HepG2 (cell line): ENCODE measurements around the gene NOS1AP.

Experiments used
- ARHGAP35 ChIP-seq: sonication (generic); formaldehyde crosslinking; IDR thresholded peaks from 2 replicates; pipeline ENCODE4 v1.9.0; 2022; ENCODE audit warnings: mild to moderate bottlenecking, inconsistent platforms, moderate library complexity, missing genetic modification reagents, borderline replicate concordance
- ARNT ChIP-seq: fragments of 450-650 bp; IDR thresholded peaks from 2 replicates; pipeline ENCODE4 v1.6.1; 2017
- POLR2AphosphoS2 ChIP-seq: IDR thresholded peaks from 2 replicates; pipeline ENCODE4 v1.6.1; 2011; ENCODE audit warnings: low read depth, low read length, improper control_type of control experiment
- POLR2AphosphoS5 ChIP-seq: IDR thresholded peaks from 2 replicates; pipeline ENCODE4 v1.6.1; 2012; ENCODE audit warnings: low read depth, low read length
- RXRA ChIP-seq: sonication (generic); formaldehyde crosslinking; IDR thresholded peaks from 2 replicates; pipeline ENCODE4 v1.5.1; 2020; ENCODE audit warnings: missing genetic modification reagents

- no peak for TF ChIP-seq RXRA
- TF ChIP-seq POLR2AphosphoS5 = no peak
- TF ChIP-seq POLR2AphosphoS2 = no peak
- no peak for TF ChIP-seq ARNT
- no peak for TF ChIP-seq ARHGAP35 (CRISPR knock-in tag)
Observed at GRCh38 chr1:162302306-162303003, 233.0 kb downstream of the NOS1AP start.
